Activated B cell treated with CpG ODN at 0.5 μM for 24 hours (primary cell): Measurements from ENCODE around the gene ACTC1. TPM values are rescaled to one million over a fixed set of nuclear protein-coding genes. Genes with fewer than 3 reads are reported as not detected.
"Not testable (repeated sequence)": the region's sequence is repeated elsewhere in the genome, so short reads cannot be mapped to it uniquely, and the experiment has no call there.

Source experiments
- ATAC-seq: fragments of 200-7000 bp; cut with Tn5 transposase; one replicate; pipeline ENCODE4 v1.10.0; 2021; ENCODE audit warnings: low read depth, mild to moderate bottlenecking, moderate library complexity
- CTCF ChIA-PET: fragments of 350-600 bp; sonication (Branson Sonifier 250); formaldehyde crosslinking; loops from one replicate; lab custom pipeline; 2021; ENCODE audit warnings: antibody characterized with exemption; lab: Charles Lee
- POLR2A ChIA-PET: fragments of 350-600 bp; sonication (Branson Sonifier 250); formaldehyde crosslinking; loops from one replicate; lab custom pipeline; 2021; ENCODE audit warnings: antibody characterized with exemption; lab: Charles Lee
- DNase-seq: peaks from one replicate; pipeline ENCODE4 v3.0.0; 2022
- H3K27ac Mint-ChIP-seq: one replicate; pipeline ENCODE4 v1.8.0; 2020; ENCODE audit warnings: mixed read lengths
- H3K27me3 Mint-ChIP-seq: one replicate; pipeline ENCODE4 v1.8.0; 2021; ENCODE audit warnings: mixed read lengths
- H3K36me3 Mint-ChIP-seq: one replicate; pipeline ENCODE4 v1.8.0; 2021; ENCODE audit warnings: low read depth, mixed read lengths
- H3K4me1 Mint-ChIP-seq: one replicate; pipeline ENCODE4 v1.8.0; 2021; ENCODE audit warnings: mixed read lengths
- H3K4me3 Mint-ChIP-seq: one replicate; pipeline ENCODE4 v1.8.0; 2020; ENCODE audit warnings: mild to moderate bottlenecking, mixed read lengths
- H3K9me3 Mint-ChIP-seq: one replicate; pipeline ENCODE4 v1.8.0; 2020; ENCODE audit warnings: mixed read lengths
- intact Hi-C: fragments of 100-400 bp; cut with micrococcal nuclease; formaldehyde crosslinking; loops from one replicate; pipeline ENCODE4 v1.15.1; 2024
- total RNA-seq: library from RNA; stranded (reverse); gene quantifications from 2 replicates; pipeline ENCODE4 v1.2.3, GENCODE V29; 2022
- TF ChIP-seq, protein P1 (sequence below): fragments of 200-600 bp; IDR thresholded peaks from one replicate; pipeline ENCODE4 v1.8.0; 2022; ENCODE audit warnings: antibody characterized with exemption, mild to moderate bottlenecking

ACTC1 gene
- total RNA-seq, 1 donor from 2014 or later: not detected

- ATAC-seq (no peak), DNase-seq (no peak)
- Mint-ChIP-seq H3K4me3 (no peak overlapping the region), H3K27ac (no peak overlapping the region), H3K36me3 (no peaks in the 10 kb centered on the region), H3K4me1 (no peaks in the 10 kb centered on the region), H3K27me3 (peaks cover 10% of the 10 kb centered on the region), H3K9me3 (peaks cover 5% of the 10 kb centered on the region)
- POLR2A ChIA-PET: no interaction called here
- CTCF ChIA-PET: no interaction called here
- intact Hi-C loops: no loop called here
- TF ChIP-seq, protein P1, sequence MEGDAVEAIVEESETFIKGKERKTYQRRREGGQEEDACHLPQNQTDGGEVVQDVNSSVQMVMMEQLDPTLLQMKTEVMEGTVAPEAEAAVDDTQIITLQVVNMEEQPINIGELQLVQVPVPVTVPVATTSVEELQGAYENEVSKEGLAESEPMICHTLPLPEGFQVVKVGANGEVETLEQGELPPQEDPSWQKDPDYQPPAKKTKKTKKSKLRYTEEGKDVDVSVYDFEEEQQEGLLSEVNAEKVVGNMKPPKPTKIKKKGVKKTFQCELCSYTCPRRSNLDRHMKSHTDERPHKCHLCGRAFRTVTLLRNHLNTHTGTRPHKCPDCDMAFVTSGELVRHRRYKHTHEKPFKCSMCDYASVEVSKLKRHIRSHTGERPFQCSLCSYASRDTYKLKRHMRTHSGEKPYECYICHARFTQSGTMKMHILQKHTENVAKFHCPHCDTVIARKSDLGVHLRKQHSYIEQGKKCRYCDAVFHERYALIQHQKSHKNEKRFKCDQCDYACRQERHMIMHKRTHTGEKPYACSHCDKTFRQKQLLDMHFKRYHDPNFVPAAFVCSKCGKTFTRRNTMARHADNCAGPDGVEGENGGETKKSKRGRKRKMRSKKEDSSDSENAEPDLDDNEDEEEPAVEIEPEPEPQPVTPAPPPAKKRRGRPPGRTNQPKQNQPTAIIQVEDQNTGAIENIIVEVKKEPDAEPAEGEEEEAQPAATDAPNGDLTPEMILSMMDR: no peak
Observed at GRCh38 chr15:34808016-34808415, 12.7 kb upstream of the ACTC1 start.

GRCh38 chr15:34807241-34807640 lies 11.9 kb upstream of the ACTC1 start:
- H3K27ac Mint-ChIP-seq, CTCF ChIA-PET, intact Hi-C loops, H3K4me3 Mint-ChIP-seq, POLR2A ChIA-PET, H3K4me1 Mint-ChIP-seq, H3K36me3 Mint-ChIP-seq, DNase-seq, H3K9me3 Mint-ChIP-seq, H3K27me3 Mint-ChIP-seq, ATAC-seq: not testable (repeated sequence)

DNA sequence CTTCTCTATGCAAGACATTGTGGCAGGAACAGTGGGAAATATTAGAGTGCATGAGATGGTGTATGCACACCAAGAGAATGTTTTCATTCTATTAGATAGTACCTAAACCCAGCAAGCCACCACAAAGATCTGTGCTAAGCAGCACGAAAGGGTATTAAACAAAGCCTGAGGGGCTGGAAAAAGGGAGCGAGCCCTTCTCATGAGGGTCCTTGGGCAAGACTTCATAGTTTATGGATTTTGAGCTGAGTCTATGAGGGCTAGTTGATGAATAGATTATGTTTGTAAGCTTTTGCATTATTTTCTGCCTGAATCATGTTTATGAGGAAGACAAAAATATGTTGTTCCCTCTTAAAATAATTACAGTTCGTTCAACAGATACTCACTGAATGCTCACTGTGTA lies 9.4 kb upstream of the ACTC1 start:
- TF ChIP-seq, protein P1: no peak
- Mint-ChIP-seq H3K4me3 (no peak overlapping the region), H3K36me3 (no peaks in the 10 kb centered on the region), H3K27me3 (peaks cover 12% of the 10 kb centered on the region), H3K27ac (no peak overlapping the region), H3K9me3 (peaks cover 5% of the 10 kb centered on the region), H3K4me1 (no peaks in the 10 kb centered on the region)
- POLR2A ChIA-PET: no interaction called here
- intact Hi-C loops: no loop called here
- CTCF ChIA-PET: no interaction called here
- no peak for ATAC-seq
- DNase-seq: no peak

GRCh38 chr15:34804113-34804512 lies 8.8 kb upstream of the ACTC1 start:
- no peak overlapping the region for H3K27ac Mint-ChIP-seq
- H3K27me3 Mint-ChIP-seq: peaks cover 14% of the 10 kb centered on the region
- H3K4me3 Mint-ChIP-seq: no peak overlapping the region
- peaks cover 5% of the 10 kb centered on the region for H3K9me3 Mint-ChIP-seq
- DNase-seq: no peak
- TF ChIP-seq, protein P1: no peak
- H3K4me1 Mint-ChIP-seq: no peaks in the 10 kb centered on the region
- no peaks in the 10 kb centered on the region for H3K36me3 Mint-ChIP-seq
- CTCF ChIA-PET: no interaction called here
- intact Hi-C loops: no loop called here
- no peak for ATAC-seq
- POLR2A ChIA-PET: no interaction called here

DNA sequence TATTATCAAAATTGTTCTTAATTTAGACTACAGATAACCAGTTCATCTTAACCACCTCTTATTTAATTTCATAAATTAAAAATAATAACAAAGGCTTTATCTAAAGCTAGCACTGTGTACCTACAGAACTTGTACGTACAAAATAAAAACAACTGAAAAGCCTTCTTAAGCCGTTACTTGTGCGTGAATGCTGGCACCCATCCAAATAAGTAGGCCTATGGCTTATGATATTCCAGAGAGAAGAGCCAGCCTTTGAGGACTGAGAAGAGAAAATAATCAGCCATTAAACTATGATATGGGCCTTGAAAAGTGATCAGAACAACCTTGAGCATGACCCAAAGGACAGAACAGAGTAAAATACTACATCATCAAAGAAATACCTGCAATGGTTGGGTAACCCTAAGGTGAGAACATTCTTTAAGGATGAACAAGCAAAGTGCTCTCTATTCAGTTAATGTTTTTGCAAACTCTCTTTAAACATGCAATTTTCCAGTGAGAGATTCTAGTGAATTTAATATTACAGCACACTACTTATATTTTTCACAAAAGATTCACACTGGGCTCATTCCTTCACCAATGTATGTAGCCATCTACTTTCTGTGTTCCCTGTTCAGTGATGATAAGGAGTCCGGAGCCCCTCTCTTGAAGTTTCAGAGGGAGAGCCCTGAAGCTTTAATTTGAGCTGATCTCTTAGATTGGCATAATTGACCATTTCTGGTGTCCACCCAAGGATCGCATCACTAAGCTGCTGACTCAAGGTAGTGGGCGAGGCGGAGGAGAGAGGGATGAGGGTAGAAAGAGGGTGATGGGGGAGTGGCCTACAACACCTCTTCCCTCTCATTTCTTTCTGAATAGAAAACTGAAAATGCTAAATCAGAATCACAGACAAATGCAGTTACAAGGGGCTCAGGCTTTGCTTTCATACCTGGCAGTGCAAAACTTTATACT lies 7.7 kb upstream of the ACTC1 start:
- TF ChIP-seq, protein P1: no peak
- no peaks in the 10 kb centered on the region for H3K4me1 Mint-ChIP-seq
- peaks cover 5% of the 10 kb centered on the region for H3K9me3 Mint-ChIP-seq
- no peak overlapping the region for H3K27ac Mint-ChIP-seq
- POLR2A ChIA-PET: no interaction called here
- no peaks in the 10 kb centered on the region for H3K36me3 Mint-ChIP-seq
- CTCF ChIA-PET: no interaction called here
- ATAC-seq (no peak), DNase-seq (no peak)
- intact Hi-C loops: no loop called here
- H3K4me3 Mint-ChIP-seq: no peak overlapping the region
- H3K27me3 Mint-ChIP-seq: peaks cover 11% of the 10 kb centered on the region
